GM19467 (cell line): Measurements from ENCODE around the gene RAB11FIP4.

Experiments
- ATAC-seq: cut with Tn5 transposase; IDR thresholded peaks from one replicate; pipeline ENCODE4 v1.9.1; 2021; ENCODE audit warnings: mild to moderate bottlenecking, moderate library complexity; ENCODE audit not compliant: unreplicated experiment

The RAB11FIP4 gene

DNA sequence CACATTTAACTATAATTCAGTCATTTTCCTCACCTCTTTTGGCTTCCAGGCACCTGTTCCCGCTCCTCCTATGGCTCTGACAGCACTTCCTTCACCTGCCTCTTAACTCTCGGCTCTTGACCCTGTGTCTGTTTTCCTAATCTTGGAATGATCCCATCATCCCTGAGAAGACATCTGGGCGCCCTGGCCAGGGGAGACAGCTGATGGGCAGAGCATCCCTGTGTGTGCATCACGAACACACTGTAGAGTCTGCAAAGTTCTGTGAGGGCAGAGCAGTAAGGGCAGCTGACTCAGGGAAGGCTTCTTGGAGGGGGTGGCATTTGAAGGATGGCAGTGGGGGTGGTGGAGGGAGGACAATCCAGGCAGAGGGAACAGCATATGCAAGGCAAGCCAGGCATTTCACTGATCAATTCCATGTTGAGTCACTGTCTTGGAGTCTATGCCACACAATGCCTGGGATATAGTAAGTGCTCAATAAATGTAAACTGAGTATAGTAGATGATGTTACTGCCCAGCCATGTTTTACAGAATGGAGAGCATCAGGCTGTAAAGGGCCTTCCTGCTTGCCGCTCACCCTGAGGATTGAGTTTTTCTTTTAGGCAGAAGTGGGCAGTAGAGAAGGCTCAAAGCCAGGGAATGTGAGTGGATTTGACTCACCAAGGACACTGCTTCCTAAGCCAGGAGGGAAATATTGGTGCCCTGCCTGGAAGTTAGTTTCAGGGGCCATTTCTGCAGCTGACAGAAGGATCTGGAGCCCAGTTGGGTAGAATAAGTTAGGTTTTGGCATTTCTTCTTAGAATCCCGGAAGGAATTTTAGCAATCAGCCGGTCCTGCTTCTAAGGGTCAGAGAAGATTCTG is 5.8 kb upstream of the RAB11FIP4 start:
- no peak for ATAC-seq

DNA sequence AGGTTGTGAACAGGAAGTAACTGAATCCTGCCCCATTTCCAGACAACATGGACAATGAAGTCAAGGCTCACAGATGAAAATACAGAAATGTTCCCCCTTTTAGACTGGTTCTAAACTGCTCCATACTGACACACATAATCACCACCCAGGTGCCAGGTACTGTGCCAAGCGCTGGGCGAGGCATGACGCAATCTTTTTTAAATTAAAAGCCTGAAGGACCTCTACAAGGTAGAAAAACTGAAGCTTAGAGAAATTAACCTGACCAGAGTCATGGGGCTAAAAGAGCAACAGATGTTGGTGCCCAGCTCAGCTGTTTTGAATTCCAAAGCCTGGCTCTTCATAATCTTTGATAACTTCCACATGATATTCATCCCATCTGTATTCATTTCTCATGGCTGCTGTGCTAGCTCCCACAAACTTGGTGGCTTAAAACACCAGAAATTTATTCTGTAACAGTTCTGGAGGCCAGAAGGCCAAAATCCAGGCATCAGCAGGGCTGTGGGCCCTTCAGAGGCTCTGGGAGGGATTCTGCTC is 4.9 kb upstream of the RAB11FIP4 start:
- no peak for ATAC-seq

DNA sequence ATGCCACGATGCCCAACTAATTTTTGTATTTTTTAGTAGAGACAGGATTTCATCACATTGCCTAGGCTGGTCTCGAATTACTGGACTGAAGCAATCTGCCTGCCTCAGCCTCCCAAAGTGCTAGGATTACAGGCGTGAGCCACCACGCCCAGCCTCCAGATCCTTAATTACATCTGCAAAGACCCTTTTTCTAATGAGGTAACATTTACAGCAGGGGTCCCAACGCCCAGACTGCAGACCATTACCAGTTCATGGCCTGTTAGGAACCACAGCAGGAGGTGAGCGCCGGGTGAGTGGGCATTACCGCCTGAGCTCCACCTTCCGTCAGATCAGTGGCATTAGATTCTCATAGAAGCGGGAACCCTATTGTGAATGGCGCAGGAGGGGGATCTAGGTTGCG is 4.0 kb upstream of the RAB11FIP4 start:
- ATAC-seq, result no peak

DNA sequence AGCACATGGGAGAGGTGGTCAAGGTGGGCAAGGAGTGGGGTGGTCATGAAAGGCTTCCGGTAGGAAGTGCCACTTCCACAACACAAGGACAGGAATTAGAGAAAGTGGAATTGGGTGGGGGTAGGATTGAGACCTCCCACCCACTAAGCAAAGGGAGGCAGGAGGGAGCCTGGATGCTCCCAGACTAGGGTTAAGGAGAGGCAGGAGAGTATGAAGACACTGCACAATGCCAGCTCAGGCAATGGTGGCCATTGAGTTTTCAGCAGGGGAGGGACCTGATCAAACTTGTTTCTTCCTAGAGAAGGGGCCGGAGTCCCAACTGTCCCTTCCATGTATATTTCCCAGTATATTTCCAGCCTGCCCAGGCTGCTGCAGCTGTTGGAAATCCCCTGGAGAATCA is 3.1 kb upstream of the RAB11FIP4 start:
- ATAC-seq, result no peak

DNA sequence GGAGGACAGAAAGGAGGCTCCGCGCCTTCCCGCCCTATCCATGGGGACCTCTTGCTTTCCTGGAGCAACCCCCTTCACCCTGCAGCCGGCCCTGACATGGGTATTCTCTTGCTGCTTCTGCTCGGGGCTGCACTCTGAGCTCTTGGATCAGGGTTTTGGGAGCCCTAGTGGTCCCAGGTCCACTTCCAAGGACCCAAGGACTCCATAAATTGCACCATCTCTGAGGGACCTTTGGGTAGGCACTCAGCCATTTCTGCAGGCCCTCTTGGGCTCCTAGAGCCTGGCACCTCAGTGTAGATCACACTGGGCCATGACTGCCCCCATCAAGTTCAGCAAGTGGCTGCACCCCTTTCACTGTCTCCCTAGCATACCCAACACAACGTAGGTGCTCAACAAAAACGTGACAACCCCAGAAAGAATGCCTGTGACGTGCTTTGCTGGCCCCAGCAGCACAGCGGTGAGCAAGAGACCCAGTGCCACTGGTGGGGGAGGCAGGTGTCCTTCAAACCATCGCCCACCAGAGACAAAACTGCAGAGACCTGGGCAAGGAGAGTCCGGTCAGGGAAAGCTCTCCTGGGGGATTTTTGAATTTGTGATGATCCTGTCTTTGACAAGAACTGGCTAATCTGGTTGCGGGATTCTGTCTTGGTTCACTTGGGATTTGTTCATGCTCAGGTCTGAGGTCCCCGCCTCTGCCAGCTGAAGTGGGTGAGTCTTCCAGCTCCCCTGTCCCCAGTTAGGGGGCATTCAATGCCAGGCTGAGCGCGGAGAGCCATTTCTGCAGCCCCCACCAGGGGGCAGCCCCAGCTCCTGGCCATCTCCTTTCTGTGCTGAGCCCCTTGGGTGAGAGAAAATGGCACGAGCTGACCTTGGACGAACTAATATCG is 2.5 kb upstream of the RAB11FIP4 start:
- ATAC-seq, result no peak

DNA sequence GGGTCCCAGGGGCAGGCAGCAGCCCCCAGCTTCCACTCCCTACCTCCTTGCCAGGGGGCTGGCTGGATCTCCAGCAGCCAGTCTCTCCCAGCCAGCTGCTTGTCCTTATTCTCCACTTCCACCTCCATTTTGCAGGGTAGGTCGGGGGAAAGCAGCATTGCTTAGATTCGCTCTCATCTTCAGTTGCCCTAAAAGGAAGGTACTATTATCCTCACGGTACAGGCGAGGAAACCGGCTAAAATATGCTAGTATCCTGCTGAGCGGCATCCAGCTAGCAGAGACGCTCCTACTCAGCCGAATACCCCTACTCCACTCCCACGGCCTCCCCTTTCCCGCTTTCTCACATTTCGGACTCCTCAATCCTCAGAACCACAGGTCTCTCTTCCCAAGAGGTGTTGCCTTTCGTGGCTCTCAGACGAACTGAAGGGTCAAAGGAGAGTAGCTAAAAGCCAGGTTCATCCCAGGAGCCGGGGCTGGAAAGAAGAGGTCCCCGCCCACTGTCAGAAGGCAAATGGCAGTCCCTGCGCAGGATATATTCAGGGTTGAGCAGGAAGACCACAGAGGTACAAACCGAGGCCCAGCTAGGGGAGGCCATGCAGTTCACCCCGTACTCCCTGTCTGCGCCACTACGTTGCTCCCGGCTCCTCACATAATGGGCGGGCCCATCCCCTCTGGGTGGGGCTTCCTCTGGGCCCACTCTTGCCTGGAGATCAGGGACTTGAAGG is 1.7 kb upstream of the RAB11FIP4 start:
- ATAC-seq, result no peak

DNA sequence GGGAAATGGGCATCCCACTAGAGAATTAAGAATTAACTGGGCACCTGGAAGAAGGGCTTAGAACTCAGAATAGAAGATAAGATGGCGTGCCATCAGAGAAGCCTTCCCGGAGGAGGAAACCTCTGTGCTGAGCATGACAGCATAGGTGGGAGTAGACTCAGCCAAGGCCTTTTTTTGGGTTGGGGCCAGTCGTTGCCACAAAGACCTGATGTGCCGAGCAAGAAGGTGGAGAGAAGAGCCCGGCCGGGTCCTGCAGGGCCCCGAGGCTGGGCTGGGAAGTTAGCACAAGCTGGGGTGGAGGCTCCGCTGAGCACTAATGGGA is 1.1 kb upstream of the RAB11FIP4 start:
- ATAC-seq, result no peak

DNA sequence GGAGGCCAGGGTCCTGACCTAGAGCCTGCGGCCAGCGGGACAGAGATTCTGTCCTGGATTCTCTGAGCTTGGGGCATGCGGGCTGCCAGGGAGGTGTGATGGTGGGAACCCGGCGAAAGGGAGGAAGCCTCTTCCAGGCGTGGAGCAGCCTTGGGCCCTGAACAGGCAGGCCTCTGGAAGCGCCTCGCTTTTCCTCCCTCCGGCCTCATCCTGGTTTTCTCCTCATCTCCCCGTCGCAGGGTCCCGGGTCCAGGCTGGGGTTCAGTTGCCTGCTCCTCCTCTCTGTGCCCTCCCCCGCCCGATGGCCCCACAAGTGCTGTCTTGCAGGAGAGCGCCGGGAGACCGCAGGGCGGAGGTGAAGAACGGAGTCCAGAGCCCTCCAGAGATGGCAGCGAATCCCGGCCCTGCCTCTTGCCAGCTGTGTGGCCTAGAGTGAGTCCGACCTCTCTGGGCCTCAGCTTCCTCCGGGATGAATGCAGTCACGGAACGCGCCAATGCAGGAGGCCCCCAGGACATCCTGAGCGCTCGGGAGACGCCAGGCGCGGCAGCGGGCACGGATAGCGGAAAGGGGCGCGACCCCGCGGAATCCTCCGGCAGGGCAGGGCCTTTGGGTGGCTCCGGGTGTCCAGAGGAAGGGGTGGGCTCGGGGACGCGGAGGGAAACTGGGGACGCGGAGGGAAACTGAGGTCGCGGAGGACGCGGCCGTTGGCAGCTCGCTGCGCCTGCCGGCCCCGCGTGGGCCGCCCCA is 553 bp upstream of the RAB11FIP4 start:
- no peak for ATAC-seq

DNA sequence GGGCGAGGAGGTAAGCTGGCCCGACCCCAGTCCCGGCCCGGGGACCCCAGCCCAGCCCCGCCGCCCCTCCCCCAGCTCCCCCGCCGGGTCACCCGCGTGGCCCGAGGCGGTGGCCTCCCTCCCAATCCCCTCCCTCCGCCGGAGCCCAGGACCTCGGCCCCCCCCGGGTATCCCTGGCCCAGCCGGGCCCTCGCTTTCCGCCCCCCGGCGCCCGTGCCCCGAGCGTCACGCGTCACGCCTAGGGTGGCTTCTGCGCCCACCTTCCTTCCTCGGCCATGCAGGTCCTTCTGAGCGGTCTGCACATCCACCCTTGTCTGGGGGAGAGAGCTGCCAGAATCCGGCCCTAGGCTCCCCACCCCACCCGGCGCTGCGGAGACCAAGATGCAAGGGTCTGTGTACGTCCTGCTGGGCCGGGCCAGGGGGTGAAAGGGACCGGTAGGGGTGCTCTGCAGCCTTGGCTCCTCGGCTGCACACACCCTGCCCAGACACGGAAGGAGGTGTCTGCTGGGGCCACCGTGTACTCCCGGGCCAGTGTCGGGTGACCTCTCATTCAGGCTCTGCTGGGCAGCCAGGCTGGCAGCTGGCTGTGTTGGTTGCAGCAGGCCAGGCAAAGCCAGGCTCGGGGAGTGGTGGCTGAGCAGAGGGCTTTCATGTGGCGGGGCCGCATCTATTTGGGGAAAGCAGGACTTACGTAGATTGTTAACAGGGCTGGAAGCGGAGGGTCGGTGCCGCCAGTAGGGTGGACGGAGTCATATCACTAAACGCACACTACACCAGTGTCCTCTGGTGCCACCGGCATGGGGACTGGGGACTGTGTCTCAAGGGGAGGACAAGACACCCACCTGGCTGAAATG is 754 bp downstream of the RAB11FIP4 start:
- no peak for ATAC-seq

DNA sequence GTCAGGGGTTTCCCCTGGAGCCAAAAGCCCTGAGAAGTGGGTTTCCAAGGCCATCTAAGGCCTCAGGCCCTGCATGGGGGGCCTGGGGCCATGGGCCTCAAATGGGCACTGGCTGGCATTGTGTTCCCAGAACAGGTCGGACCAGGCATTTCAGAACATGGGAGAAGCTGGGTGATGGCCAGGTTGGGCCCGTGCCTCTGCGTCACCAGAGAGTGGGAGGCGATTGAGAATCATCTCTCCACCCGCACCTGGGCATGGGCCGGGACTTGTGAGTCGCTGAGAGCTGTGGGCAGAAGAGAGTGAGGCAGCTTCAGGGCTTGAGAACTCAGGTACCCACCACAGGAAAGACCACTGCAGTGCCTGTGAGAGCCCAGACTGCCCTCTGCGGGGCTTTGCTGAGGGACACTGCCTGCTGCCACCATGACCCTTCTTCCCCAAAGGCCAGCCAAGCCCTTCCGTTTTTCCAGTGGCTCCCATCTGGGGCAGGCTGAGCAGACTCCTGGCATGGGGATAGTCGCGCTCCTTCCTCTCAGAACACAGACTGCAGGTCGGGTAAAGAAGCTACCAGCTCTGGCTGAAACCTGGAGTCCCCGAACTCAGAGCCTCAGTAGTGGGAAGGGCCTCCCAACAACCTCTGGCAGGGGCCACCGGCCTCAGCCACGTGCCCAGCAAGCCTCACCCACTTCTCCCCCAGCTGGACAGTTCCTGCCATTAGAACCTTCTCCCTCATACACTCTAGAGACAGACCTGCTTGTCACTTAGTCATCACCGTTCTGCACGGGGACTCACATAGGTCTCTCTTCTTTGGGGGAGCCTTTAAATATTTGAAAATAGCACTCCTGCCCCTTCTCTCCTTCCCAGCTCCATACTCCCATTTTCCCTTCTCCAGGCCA is 1.6 kb downstream of the RAB11FIP4 start:
- no peak for ATAC-seq

DNA sequence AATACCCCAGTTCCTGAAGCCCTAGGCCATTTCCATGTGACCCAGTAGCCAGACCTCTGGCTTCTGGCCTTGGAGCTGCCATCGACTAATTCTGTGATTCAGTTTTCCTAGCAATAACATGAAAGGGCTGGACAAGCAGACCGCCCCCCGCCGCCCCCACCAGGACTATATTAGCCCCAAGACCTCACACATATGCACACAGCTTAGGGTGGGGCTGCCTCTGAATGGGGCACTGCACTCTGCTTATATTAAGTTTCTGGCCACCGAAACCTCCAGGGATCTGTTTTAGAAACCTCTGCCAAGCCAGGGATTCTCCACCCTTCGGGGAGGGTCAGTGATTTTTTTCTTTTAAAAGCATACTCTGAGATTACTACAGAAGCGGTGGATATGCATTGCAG is 2.3 kb downstream of the RAB11FIP4 start:
- ATAC-seq, result no peak

DNA sequence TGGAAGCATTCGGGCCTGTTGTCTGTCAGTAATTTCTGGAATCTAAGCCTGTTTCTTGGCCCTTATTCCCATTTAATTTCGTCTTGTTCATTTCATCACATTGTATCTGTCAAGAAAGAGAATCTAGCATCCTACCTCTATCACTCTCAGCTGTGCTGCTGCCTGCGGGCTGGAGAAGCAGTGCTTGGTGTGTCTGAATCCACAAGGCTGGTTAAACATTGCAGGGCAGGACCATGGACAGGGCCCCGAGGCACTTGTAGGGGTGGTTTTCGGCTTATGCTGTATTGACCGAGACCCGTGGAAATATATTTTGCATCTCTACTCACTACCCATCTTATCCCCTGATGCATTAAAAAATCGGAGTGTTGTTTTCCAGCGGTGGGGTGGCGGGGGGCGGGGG is 3.1 kb downstream of the RAB11FIP4 start:
- no peak for ATAC-seq

DNA sequence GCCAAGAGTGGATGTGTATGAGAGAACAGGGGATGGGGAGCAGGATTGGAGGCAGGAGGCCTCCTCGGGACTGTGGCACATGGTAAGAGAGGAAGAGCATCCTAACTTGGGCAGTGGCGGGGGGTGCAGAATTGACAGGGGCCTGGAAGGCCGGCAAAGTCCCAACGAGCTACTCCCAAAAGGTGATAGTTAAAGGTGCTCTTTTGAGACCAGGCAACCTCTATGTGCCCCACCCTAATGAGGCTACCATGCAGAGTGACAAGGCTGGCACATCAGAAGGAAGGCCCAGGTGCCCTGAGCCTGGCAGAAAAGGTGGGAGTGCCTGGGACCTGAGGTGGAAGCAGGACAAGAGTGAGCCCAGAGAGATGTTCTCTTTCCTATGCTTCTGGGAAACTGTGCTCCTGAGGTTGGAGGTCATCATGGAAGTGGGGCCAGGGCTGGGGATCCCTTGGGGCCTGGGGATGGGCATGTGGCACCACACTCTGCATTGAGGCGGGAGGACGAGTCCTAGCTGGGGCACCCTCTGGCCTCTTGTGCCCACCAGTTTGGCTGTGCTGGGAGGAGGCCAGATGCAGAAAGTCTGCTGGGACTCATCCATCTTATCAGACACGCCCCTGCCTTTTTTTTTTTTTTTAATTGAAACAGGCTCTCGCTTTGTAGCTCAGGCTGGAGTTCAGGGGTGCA is 5.9 kb downstream of the RAB11FIP4 start:
- no peak for ATAC-seq

DNA sequence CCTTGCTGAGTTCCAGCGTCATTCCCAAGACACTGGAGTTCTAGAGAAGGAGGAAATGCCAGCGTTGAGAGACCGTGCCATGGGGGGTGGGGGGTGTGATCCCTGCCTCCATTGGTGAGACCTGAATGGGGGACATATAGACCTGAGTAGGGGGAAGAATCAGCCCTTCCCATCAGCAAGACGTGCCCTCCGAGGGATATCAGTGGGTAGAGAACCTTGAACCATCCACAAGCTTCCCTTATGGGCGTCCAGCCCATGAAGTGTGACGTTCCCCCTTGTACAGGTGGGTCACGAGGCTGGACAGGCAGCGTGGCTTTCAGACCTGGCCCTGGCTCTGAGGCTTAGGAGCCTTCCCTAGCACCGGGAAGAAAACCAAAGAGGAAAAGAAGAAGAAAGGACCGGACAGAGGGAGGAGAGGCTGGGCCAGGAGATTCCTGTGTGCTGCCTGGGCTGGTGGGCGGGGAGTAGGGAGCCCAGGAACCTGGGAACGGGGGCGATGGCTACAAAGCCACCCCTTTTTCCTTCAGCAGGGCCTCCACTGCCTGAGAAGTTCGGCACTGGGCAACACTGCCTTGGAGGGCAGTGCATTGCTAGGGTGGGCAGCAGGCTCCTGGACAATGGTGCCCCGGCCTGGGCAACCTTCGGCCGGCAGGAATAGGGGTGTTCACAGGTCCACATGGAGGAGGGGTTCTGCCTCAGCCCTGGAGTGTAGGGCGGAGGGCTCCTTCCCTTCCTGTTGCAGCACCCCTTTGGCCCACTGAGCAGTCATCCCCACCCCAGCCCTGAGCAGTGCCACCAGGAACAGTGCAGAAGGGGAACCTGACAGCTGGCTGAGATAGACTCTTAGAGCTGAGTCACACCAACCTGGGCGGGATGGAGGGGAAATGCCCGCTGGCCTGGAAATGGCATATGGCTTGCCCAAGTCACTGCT is 7.2 kb downstream of the RAB11FIP4 start:
- no peak for ATAC-seq

DNA sequence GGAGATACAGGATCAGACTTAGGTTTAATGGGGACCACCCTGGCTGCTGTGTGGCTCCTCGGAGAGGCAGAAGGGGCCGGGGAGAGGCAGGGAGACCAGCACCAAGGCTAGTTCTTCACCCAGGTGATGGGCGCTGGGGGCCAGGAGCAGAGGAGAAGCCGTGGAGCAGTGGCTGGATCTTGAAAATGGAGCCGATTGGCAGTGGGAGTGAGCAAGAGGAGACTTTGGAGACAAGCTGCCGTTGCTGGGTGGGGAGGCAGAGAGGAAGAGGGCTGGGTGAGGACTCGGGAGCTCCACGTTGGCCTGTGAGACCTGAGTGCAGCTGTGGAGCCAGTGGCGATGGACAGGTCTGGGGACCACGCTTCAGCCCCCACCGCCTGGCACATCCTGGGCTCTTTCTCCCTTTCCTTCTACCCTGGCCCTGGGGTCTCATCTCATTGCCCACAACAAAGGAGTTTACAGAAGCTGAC is 9.0 kb downstream of the RAB11FIP4 start:
- no peak for ATAC-seq

DNA sequence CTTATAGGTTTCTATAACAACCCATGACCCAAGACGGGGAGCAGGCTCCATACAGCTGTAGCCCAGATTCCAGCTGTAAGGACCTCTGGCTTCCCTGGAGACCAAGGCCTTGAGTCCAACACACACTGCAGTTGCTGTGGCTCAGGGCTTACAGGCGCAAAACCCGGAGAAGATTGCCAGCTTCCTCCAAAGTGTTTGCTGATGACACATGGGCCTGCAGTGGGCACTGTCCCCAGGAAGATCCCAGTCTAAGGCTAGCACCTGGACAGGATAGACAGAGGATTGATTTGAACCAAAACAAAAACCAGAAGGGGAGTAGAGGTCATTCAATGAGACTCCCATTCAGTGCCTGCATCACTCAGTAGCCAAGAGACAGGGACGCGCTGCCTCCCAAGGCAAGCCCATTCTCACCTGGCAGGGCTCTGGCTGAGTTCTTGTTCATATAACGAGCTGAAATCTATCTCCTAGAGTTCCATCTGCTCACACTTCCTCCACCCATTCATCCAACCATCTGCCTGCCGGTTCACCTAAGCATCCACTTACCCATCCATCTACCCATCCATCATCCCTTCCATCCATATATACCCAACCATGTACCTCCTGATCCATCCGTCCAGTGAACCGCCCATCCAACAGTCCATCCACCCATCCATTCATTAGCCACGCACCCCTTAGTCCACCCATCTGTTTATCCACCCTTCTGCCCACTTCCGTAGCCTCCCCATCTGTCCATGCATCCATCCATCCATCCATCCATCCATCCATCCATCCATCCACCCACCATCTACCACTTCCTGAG is 10.2 kb downstream of the RAB11FIP4 start:
- no peak for ATAC-seq
